GM18909 (cell line): ENCODE results near the gene AKAP12.

Experiments used
- ATAC-seq: cut with Tn5 transposase; IDR thresholded peaks from one replicate; pipeline ENCODE4 v1.9.1; 2021; ENCODE audit warnings: mild to moderate bottlenecking; ENCODE audit not compliant: unreplicated experiment, poor library complexity

Gene AKAP12

DNA sequence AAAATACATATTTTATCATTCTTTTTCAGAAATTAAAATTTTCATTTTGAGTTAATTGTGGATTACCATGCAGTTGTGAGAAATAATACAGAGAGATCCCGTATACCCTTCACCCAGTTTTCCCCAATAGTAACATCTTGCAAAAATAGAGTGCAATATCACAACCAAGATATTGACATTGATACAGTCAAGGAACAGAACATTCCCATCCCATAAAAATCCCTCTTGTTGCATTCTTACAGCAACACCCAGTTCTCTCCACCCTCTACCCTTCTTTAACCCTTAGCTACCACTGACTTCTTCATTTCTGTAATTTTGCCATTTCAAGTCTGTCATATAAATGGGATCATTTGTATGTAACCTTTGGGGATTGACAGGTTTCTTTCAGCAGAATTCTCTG is 6.9 kb upstream of the AKAP12 start:
- ATAC-seq, result no peak

DNA sequence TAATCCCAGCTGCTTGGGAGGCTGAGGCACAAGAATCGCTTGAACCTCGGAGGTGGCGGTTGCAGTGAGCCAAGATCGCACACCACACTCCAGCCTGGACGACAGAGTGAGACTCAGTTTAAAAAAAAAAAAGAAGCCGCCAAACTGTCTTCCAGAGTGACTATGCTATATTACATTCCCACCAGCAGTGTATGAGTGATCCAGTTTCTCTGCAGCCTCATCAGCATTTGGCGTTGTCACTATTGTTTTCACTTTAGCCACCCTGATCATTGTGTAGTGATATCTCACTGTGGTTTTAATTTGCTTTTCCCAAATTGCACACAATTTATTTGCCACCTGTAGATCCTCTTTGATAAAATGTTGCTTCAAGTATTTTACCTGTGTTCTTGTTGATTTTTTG is 6.0 kb upstream of the AKAP12 start:
- ATAC-seq, result no peak

DNA sequence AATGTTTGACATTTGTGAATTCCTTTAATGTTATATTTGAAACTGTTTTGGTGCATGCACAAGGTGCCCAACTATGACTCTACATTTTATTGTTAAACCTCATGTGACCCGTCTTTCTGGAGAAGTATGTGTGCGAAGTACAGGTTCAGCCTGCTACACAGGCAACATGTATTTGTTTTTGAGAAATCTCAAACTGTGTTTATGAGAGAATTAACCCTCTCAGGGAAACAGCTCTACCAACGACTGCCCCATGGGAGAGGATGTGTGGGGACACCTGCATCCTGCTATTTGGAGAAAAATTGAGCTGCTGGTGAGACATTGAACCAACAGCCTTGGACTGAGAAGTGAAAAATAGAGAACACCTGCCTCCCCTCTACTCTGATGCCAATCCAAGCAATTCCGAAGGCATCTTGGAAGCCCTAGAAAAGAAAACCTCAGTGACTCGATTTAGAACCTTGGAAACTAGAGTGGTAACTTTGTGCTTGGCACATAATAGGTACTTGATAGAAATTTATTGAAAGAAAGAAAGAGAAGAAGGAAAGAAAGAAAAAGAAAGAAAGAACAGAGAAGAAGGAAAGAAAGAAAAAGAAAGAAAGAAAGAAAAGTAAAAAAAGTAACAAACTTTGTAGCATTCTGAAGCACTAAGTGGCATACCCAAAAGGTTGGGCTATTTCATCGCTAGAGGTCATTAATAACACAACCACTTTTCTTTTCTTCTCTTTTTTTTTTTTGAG is 2.9 kb upstream of the AKAP12 start:
- ATAC-seq, result no peak

DNA sequence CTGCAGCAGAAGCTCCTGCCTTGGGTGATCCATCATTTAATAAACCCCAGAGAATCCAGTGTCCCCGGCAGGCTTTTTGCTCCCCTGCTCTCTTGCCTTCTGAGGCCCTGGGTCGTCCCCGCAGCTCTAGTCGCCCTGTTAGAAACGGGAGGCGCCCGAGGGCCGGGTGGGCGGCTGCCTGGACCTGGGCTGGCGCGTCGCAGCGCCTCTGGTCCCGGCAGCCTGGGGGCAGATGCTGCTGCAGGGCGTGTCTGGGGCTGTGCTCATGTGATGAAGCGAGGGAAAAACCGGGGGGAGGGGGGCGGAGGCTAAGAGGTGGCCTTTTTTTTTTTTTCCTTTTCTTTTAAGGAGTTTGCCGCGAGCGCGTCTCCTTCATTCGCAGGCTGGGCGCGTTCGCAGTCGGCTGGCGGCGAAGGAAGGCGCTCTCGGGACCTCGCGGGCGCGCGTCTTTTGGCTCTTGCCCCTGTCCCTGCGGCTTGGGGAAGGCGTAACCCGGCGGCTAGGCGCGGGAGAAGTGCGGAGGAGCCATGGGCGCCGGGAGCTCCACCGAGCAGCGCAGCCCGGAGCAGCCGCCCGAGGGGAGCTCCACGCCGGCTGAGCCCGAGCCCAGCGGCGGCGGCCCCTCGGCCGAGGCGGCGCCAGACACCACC is 394 bp downstream of the AKAP12 start:
- no peak for ATAC-seq

DNA sequence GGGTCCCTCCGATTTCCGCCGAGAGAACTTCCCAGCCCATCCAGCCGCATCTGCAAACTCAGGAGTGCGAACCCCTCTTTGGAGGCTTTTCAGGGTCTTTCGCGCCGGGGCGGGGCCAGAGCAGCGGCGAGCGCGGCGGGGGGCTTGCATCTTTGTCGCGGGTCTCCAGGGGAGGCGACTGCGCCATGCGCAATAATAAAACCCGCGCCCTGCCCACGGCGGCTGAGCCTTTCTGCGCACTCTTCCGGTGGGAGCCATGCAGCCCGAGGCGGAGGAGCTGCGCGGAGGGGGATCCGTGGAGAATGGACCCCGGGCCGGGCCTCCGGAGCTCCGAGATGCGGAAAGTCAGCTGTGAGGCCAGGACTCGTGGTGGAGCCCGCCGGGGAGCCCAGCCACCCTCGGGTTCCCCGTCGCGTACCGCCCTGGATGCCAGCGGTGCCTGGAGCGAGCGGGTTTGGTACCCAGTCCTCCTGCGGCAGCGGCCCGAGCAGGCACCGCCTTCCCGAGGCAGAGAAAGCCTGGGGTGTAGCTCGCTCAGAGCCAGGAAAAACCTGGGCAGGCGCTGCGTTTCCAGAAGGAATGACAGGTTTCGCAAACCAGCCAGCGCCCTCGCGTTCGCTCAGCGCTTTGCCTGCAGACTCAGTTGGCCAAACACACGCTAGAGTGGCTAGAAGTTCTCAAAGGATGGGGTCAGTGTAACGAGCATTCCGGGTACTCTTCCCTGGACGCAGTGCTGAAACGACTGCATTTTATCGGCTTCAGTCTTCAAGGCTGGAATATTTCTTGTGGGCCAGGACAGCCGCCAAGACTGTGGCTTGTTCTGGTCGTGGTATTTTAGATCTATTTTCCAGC is 1.2 kb downstream of the AKAP12 start:
- ATAC-seq, result no peak

DNA sequence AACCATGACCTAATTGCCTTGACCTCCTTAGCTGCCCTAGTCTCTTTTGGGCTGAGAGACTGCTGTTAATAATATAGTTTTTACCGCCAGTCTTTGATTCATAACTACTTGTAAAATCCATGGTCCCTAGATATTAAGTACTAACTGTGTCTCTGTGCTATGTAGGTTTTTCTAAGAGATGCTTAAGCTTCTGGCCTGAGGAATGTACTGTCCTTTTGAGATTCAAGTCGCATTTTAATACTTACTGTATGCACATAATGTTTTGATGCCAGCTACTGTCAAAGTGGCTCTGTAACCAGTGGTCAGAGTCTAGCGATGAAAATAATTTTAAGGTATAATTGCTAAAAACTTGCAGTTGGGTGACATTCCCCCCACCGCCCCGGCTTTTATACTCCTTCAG is 2.1 kb downstream of the AKAP12 start:
- ATAC-seq, result no peak

DNA sequence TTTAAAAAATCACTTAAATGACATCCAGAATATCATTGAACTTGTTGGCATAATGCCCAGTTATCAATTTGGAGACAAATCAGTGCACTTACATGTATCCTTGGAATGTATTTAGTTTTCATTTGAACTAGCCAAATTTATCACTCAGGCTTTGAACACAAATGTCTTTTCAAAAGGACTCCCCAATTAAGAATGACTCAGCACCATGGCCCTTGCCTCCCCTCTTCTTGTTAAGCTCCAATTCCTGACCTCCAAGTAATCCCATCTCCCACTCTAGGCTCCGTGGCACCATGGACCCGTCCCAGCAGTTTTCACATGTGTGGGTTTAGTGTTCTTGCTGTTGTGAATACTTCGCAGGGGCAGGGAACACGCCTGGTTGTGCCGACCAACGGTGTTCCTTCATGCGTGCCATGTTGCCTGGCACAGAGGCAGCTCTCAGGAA is 2.7 kb downstream of the AKAP12 start:
- ATAC-seq, result no peak

DNA sequence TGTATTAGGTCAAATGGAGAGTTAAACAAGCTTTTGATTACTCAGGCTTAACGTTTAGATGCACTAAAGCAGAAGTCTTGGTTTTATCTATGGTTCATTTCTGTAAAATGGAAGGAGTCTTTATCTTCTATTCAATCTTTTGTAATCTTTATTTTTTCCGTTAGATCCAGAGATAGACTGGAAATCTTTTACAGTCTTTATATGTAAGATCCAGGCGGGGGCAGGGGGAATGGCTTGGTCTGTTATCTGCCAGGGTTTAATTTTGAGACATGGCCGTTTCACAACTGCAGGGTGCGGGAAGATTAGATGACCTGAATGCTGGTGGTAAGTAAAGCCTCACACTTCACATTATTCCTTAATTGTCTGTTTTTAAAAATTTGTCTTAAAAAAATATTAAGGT is 3.7 kb downstream of the AKAP12 start:
- ATAC-seq, result no peak

DNA sequence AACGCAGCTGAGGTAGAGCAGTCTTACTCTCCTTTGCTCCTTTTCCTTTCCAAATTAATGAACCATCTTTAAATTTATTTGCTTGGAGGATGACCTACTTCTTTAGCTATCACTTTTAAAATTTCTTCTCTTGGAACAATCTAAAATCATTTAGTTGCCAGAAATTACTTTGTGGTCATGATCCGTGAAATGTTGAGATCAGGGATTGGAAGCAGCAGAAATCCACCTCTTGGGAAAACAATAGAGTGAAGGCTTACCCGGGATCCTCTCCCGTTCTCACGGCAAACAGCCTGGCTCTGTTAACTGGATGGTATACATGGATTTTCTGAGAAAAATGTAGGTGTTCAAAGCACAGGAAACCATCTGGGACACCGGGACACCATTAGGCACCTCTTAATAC is 7.7 kb downstream of the AKAP12 start:
- ATAC-seq, result no peak

DNA sequence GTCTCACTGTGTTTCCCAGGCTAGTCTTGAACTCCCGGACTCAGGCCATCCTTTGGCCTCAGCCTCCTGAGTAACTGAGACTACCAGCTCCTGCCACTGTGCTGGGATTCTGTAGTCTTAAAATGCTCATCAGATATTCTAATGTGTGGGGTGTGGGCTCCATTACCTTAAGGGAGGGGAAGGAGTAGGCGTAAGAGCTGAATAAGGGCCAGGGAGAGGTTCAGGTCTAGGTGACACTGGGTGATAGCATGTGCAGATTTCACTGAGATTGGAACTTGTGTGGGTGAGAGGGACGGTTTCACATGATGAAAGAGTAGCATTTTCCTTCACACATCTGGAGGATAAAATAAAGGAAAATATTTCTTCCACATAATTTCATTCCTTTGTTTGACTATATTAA is 8.5 kb downstream of the AKAP12 start:
- ATAC-seq, result no peak

DNA sequence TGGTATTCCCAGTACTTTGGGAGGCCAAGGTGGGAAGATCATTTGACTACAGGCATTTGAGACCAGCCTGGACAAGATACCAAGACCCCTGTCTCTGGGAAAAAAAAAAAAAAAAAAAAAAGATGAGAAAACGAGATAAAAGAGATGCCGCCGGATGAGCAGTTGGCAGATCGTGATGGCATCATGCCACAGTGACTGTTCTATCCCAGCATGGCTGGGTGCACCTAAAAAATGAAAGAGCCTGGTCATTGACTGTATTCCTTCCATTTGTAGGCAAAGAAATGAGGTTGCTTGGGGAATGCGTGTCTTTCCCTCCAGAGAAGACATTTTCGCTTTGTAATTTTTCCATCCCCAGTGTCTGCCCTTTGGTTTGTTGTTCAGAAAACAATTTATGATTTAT is 12.9 kb downstream of the AKAP12 start:
- ATAC-seq, result no peak

DNA sequence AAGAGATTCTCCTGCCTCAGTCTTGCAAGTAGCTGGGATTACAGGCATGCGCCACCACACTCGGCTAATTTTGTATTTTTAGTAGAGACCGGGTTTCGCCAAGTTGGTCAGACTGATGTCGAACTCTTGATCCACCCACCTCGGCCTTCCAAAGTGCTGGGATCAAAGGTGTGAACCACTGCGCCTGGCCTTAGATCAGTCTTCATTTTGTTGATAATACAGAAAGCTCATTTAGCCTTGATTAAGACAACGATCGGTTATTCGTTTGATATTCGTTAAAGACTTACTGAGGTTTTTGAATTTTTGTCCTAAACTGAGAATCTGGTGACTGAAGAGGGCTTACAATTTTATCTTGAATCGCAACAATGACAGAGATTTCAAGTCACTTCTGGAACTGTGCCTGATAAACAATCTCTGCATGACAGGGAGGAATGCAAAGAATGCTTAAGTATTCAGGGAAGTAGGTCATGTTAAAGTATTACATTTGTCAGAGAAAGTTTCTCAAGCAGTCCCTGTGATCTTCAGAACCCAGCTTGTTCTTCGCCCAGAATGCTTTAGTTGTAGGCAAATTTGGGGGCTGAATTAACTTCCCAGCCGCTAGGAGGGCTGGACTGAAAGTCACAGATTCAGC is 14.8 kb downstream of the AKAP12 start:
- ATAC-seq, result no peak

DNA sequence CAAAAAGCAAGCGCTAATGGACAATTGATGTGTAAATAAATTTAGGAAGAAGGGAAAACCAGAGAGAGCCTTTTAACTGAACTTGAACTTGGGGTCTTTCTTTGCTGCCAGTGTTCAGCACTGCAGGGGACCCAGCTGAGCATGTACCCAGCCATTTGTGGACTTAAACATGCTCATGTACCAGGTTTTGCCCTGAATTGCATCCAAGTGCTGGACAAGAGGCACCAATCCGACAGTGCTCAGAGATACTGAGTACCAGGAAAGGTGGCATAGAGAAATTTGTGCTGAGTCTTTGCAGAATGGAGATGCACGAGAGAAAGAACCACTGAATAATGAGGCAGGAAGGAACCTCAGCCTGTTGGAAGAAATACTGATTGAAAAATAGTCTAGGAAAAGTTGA is 16.0 kb downstream of the AKAP12 start:
- no peak for ATAC-seq

DNA sequence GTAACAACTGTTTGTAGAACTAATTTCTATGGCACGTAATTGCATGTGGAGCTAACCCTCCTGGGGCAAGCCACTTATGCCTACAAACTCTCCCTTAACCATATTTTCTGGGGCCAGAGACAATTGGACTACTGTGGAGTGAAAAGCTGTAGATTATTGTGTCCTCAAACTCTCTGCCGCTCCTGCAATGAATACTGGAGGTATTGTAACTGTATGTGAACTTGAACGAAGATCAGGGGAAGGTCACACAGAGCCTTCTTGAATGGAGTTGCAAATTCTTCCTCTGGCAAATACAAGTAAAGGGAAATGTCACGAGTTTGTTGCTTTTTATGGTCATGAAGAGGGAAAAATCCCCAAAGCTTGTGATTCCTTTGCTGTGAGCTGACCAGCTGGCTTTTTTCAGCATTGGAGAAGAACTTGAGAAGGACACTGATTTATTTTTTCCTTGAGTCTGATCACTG is 18.2 kb downstream of the AKAP12 start:
- no peak for ATAC-seq

DNA sequence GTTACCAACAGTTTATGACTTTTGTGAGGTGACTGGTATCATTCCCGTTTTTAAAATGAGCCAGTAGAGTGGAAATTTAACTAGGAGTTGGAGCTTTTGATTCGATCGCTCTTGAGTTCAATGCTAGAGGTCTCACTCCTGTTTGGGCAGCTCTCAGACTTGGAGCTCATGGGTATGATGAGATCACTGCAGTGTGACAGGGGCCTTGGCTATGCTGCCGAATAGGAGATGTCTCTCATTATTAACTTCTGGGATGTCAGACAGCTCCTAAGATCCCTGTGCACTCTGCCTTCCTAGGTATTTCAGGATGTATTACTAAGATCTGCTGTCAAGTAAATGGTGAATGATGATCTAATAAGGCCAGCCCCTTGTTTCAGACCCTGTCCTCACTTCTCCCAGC is 20.4 kb downstream of the AKAP12 start:
- ATAC-seq, result no peak

DNA sequence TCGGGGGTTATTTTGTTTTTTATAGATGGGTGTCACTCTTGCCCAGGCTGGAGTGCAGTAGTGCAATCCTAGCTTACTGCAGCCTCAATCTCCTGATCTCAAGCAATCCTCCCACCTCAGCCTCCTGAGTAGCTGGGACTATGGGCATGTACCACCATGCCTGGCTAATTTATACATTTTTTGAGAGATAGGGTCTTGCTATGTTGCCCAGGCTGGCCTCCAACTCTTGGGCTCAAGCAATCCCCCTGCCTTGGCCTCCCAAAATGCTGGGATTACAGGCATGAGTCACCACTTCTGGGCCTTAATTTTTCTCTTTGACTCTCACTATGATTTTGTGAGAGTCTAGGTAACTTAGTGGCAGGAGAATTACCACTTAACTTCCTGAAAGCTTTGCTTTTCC is 23.3 kb downstream of the AKAP12 start:
- ATAC-seq, result no peak

DNA sequence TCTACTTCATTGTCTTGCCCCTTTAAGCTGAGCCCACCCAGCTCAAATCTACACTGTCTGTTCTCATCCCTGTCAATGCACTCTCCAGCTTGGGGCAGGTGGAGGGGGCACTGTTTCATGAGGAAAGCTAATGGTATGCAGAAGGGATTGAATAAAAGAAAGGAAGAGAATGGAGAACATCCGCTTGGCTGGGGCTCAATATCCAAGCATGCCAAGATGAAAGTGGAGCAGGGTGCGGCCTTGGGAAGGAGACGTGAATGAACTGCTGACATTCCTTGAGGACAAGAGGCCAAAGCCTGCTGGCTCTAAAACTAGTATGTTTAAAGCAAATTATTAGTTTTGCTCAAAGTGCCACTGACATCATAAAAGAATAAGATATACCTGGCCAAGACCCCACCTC is 24.2 kb downstream of the AKAP12 start:
- no peak for ATAC-seq

DNA sequence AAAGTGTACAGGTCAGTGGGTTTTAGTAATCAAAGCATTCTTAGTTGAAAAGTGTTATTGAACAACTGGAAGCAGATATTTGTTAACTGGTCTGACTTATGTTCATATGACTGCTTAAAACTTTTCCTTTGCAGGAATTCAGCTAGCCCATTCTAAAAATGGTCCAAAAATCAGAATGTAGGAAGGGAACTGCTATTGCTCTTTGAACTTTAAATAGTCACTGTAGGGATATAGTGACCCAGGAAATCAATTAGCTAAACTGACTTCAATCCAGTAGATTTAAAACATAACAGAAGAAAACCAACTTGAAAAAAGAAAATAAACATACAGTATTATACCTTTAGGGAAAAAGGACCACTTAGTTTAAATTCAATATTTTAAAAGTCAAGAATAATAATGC is 25.5 kb downstream of the AKAP12 start:
- no peak for ATAC-seq

DNA sequence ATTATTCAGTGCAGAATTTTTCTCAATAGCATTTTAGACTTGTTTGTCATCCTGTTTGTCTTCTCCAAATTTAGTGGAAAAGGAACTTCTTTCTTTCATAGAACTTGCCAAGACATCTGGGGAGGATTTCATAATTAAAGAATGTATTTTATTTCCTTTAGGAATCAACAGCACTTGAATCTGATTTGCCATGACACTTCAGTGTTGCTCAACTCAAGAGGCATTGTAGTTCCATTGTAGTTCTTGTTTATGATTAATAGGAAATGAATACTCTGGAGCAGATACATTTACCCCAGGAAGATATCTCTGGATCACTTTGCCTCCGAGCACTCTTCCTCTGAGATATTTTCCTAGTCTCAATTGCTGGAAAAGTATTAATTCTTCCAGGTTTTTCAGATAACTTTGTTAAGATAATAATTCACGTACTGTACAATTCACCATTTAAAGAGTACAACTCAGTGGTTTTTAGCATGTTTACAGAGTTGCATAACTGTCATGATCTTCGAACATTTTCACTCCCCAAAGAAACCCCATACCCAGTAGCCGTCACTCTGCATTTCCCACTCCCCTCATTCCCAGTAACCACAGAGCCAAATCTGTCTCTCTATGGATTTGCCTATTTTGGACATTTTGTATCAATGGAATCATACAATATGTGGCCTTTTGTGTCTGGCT is 29.7 kb downstream of the AKAP12 start:
- ATAC-seq, result no peak

DNA sequence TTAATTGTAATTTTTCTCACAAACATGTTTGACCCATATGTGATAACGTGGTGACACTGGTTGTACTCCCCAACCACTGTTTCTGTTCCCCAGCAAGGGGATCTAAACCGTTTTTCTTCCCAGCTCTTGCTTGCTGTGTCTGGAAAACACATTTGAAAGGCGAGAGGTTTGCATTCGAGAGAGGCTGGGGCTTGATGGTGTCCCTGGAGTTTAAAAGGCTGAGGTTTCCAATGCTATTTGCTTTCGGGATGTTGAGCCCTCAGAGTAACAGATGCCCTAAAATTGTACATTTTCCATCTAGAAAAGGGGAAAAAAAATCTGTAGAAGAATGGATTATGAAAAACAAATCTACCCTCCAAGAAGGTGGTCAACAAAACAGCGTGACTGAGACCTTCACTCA is 35.4 kb downstream of the AKAP12 start:
- ATAC-seq, result no peak
